CD4-positive, alpha-beta memory T cell (primary cell): ENCODE data around the gene SDHA. TPM values are rescaled to one million over a fixed set of nuclear protein-coding genes. Genes with fewer than 3 reads are reported as not detected.
"Not testable (repeated sequence)": the region's sequence is repeated elsewhere in the genome, so short reads cannot be mapped to it uniquely, and the experiment has no call there.

Experiments
- CTCF ChIA-PET: fragments of 350-600 bp; sonication (Branson Sonifier 250); formaldehyde crosslinking; loops from one replicate; lab custom pipeline; 2021; ENCODE audit warnings: inconsistent platforms; ENCODE audit not compliant: partially characterized antibody; lab: Charles Lee
- POLR2A ChIA-PET: fragments of 350-600 bp; sonication (Branson Sonifier 250); formaldehyde crosslinking; loops from one replicate; lab custom pipeline; 2021; ENCODE audit not compliant: partially characterized antibody; lab: Charles Lee
- DNase-seq, 5 donors: peaks; one replicate each; pipeline versions ENCODE4 v3.0.0 to v3.0.0-alpha.2; 2020 to 2022; ENCODE audit warnings: mixed read lengths in 1 of 5
- H3K27ac ChIP-seq: one replicate; pipeline ENCODE4 v1.7.0; 2013; ENCODE audit warnings: low read depth, low read length
- H3K27me3 ChIP-seq: 2 replicates; pipeline ENCODE4 v1.7.0; 2013; ENCODE audit warnings: mild to moderate bottlenecking, low read length, moderate library complexity; ENCODE audit not compliant: insufficient read depth
- H3K36me3 ChIP-seq: 2 replicates; pipeline ENCODE4 v1.7.0; 2013; ENCODE audit warnings: mild to moderate bottlenecking, low read length, moderate library complexity; ENCODE audit not compliant: insufficient read depth
- H3K4me1 ChIP-seq: 2 replicates; pipeline ENCODE4 v1.7.0; 2013; ENCODE audit warnings: mild to moderate bottlenecking, low read length, moderate library complexity; ENCODE audit not compliant: insufficient read depth
- H3K4me3 ChIP-seq, 2 donors: one replicate each; pipeline ENCODE4 v1.7.0; 2013; ENCODE audit warnings: low read length in 2 of 2, mild to moderate bottlenecking in 1 of 2
- H3K9me3 ChIP-seq, 2 donors: one replicate each; pipeline ENCODE4 v1.7.0; 2013; ENCODE audit warnings: low read length in 2 of 2, control low read depth in 1 of 2; ENCODE audit not compliant: control insufficient read depth in 1 of 2
- H3K27ac Mint-ChIP-seq, 7 donors: one replicate each; pipeline ENCODE4 v1.8.0; 2020 to 2021; ENCODE audit warnings: mixed read lengths in 7 of 7, mild to moderate bottlenecking in 6 of 7, inconsistent platforms in 3 of 7, moderate library complexity in 3 of 7
- H3K27me3 Mint-ChIP-seq, 2 donors: one replicate each; pipeline ENCODE4 v1.8.0; 2020 to 2021; ENCODE audit warnings: mixed read lengths in 2 of 2
- H3K36me3 Mint-ChIP-seq, 2 donors: one replicate each; pipeline ENCODE4 v1.8.0; 2020 to 2021; ENCODE audit warnings: mixed read lengths in 2 of 2, inconsistent platforms in 1 of 2, mild to moderate bottlenecking in 1 of 2
- H3K4me1 Mint-ChIP-seq, 4 donors: one replicate each; pipeline ENCODE4 v1.8.0; 2020 to 2021; ENCODE audit warnings: mixed read lengths in 4 of 4, mild to moderate bottlenecking in 1 of 4
- H3K4me3 Mint-ChIP-seq, 8 donors: one replicate each; pipeline ENCODE4 v1.8.0; 2020 to 2021; ENCODE audit warnings: mixed read lengths in 8 of 8, mild to moderate bottlenecking in 7 of 8, moderate library complexity in 6 of 8, inconsistent platforms in 3 of 8
- H3K9me3 Mint-ChIP-seq, 8 donors: one replicate each; pipeline ENCODE4 v1.8.0; 2020 to 2021; ENCODE audit warnings: mixed read lengths in 8 of 8, mild to moderate bottlenecking in 5 of 8, inconsistent platforms in 3 of 8, moderate library complexity in 1 of 8
- intact Hi-C: fragments of 100-400 bp; cut with micrococcal nuclease; formaldehyde crosslinking; loops from one replicate; pipeline ENCODE4 v1.15.1; 2023
- polyA plus RNA-seq, 2 donors: library from polyadenylated mRNA; unstranded; fragments of 300-500 nt; fragmentation: Illumina TruSeq; gene quantifications; one replicate each; pipeline ENCODE4 v1.2.3, GENCODE V29; 2021
- total RNA-seq, 2 experiments: library from RNA; stranded (reverse); gene quantifications; one replicate each; pipeline ENCODE4 v1.2.3, GENCODE V29; 2021

SDHA gene
- total RNA-seq (100 to 1,000 TPM; 131 to 136 TPM), polyA plus RNA-seq (100 to 1,000 TPM; 214 to 240 TPM)

DNA sequence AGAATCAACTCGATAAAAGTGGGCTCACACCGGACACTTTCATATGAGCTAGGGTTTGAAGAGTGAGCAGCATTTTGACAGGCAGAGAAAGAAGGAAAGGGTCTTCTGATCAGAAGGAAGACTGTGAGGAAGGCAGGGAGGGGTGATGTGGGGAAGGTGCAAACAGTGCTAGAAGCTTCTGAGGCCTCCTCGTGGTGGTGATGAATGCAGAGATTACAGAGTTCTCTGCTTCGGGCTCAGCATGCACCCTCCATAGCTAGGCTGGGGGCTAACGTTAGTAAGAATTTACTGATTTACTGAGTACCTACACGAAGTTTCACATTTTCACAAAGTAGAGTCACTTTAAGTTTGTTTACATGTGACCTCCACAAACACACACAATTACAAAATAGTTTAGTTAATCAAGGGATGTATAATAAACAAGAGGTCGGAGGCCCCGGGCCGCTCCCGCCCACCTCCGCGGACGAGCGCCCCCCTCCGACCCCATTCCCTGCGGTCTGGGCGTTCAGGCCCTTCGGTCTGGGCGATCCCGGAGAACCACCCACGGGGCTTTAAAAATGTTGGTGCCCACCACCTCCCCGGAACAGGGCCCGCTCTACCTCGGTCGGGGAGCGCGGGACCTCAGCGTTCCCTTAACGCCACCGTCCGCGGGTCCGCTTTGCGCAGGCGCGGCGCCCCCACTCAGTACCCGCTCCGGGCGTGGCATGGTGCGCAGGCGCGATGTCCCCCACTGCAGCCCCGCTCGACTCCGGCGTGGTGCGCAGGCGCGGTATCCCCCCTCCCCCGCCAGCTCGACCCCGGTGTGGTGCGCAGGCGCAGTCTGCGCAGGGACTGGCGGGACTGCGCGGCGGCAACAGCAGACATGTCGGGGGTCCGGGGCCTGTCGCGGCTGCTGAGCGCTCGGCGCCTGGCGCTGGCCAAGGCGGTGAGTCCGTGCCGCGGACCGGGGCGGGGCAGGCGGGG is at the start of gene SDHA, which contains the start of gene CCDC127:
Gene SDHA (plus strand): TSS at position 827 of the 963 bp plus-strand sequence. CDS start 36 bp downstream, at position 863.
Gene CCDC127 (minus strand): TSS at position 660 of the 963 bp plus-strand sequence. CDS start 1,304 bp downstream, outside the sequence.
- H3K27ac ChIP-seq, result peak within 1 kb of the TSS; percentile 88
- H3K9me3 ChIP-seq, H3K27me3 ChIP-seq, H3K9me3 Mint-ChIP-seq, H3K36me3 ChIP-seq, H3K27me3 Mint-ChIP-seq: not testable (repeated sequence)
- peaks cover 54% of the 10 kb centered on the region for H3K4me1 ChIP-seq
- intact Hi-C loops, result loop anchor here (1.0 to 10.0 kb wide), 3 partner anchors 35 to 227 kb away; partner anchors contain the start of genes EXOC3 and PDCD6
- peaks cover 32 to 72% (median 49%) of the 10 kb centered on the region in 4 donors for H3K4me1 Mint-ChIP-seq
- peak within 1 kb of the TSS; percentile 93 to 98 (median 95) for H3K4me3 Mint-ChIP-seq
- CTCF ChIA-PET, result interaction anchor here (1.0 to 1.5 kb wide), 3 partner anchors 15 to 228 kb away, joined by 3 to 7 read pairs (median 3); no protein-coding TSS in a partner anchor
- peak within 1 kb of the TSS; percentile 91 to 98 (median 97) for H3K27ac Mint-ChIP-seq
- POLR2A ChIA-PET, result interaction anchor here (1.0 to 3.5 kb wide), 10 partner anchors 14 to 254 kb away, joined by 3 to 42 read pairs (median 4); partner anchors contain the start of gene PDCD6
- DNase-seq, result peak; percentile 94 to 99 (median 96)
- peaks cover 13 to 31% of the 10 kb centered on the region in 2 donors for H3K36me3 Mint-ChIP-seq
- H3K4me3 ChIP-seq, result peak within 1 kb of the TSS; percentile 73 to 77

DNA sequence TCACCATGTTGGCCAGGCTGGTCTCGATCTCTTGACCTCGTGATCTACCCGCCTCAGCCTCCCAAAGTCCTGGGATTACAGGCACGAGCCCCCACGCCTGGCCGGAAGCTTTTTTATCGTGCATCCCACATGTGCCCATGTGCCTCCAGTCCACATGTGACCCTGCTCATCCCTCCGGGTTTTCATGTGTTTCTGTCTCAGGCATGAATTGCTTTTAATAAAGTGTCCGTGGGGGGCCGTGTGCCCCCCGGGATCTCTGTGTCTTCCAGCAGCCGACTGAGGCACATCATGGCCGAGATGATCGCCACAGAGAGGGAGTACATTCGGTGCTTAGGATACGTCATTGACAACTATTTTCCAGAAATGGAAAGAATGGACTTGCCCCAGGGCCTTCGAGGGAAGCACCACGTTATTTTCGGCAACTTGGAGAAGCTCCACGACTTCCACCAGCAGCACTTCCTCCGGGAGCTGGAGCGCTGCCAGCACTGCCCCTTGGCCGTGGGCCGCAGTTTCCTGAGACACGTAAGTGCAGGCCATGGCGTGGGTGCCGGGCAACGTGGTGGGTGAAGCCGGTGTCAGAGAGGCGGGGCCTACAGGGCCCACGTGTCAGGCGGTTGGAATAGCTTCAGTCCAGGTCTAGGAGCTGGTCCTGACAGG is 48.9 kb upstream of the SDHA start:
- Mint-ChIP-seq H3K27ac (no peak overlapping the region), H3K4me1 (no peaks in the 10 kb centered on the region), H3K4me3 (no peak overlapping the region), H3K36me3 (no peaks in the 10 kb centered on the region), H3K9me3 (no peaks in the 10 kb centered on the region), H3K27me3 (peaks cover 0 to 5% of the 10 kb centered on the region in 2 donors)
- H3K4me3 ChIP-seq, result no peak overlapping the region
- no peak overlapping the region for H3K27ac ChIP-seq
- intact Hi-C loops, result no loop called here
- H3K4me1 ChIP-seq, result no peaks in the 10 kb centered on the region
- H3K9me3 ChIP-seq, result no peaks in the 10 kb centered on the region
- H3K27me3 ChIP-seq, result no peaks in the 10 kb centered on the region
- H3K36me3 ChIP-seq, result no peaks in the 10 kb centered on the region
- ChIA-PET POLR2A (no interaction called here), CTCF (no interaction called here)
- no peak for DNase-seq

DNA sequence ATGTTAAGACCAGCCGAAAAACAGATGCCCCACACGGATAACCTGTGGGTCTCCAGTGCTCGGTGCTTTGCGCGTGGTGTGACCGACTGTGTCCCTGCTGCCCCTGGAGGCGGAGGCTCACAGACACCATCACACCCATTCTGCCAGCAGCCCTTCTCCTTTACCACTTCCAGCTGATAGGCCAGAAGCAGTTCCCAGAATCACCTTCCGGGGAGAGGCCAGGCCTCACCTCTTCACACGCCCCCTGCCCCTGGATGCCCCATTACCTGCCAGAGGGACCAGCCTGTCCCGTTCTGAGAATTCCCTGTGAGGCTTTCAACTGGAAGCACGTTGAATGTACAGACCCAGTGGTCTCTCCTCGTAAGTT is 48.4 kb upstream of the SDHA start:
- Histone ChIP-seq H3K4me3 (no peak overlapping the region), H3K9me3 (no peaks in the 10 kb centered on the region), H3K27ac (no peak overlapping the region), H3K27me3 (no peaks in the 10 kb centered on the region), H3K36me3 (no peaks in the 10 kb centered on the region), H3K4me1 (no peaks in the 10 kb centered on the region)
- Mint-ChIP-seq H3K36me3 (no peaks in the 10 kb centered on the region), H3K4me3 (no peak overlapping the region), H3K27ac (no peak overlapping the region), H3K9me3 (no peaks in the 10 kb centered on the region), H3K27me3 (peaks cover 3 to 5% of the 10 kb centered on the region in 2 donors), H3K4me1 (no peaks in the 10 kb centered on the region)
- intact Hi-C loops, result no loop called here
- no peak for DNase-seq
- CTCF ChIA-PET, result no interaction called here
- POLR2A ChIA-PET, result no interaction called here

DNA sequence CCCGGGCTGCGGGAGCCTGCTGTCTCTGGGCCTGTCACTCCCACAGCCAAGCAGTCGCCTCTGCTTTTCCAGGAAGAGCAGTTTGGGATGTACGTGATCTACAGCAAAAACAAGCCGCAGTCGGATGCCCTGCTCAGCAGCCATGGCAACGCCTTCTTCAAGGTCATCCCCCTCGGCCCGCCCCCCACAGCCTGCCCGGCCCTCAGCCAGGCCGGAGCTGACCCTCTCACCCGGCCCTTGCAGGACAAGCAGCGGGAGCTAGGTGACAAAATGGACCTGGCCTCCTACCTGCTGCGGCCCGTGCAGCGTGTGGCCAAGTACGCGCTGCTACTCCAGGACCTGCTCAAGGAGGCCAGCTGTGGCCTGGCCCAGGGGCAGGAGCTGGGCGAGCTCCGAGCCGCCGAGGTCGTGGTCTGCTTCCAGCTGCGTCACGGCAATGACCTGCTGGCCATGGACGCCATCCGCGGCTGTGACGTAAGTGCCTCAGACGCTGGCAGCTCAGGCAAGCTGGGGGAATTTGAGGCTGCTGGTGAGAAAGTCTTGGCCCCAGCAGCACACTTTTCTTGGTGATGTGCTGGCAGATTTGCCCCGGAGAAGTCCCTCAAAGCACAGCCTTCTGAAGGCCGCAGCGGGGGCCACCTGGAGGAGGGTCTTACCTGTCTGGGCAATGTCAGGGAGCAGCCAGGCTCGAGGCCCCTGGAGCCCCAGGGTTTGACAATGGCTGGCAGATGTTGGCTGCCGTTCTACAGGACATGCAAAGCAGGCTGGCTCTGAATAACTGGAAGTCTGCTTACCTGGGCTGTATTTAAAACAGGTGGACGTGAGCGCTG is 46.9 kb upstream of the SDHA start:
- ChIA-PET POLR2A (no interaction called here), CTCF (no interaction called here)
- H3K4me3 ChIP-seq, result no peak overlapping the region
- no peaks in the 10 kb centered on the region for H3K9me3 ChIP-seq
- H3K4me1 ChIP-seq, result no peaks in the 10 kb centered on the region
- no peaks in the 10 kb centered on the region for H3K36me3 ChIP-seq
- H3K4me3 Mint-ChIP-seq, result no peak overlapping the region
- intact Hi-C loops, result no loop called here
- no peak overlapping the region for H3K27ac Mint-ChIP-seq
- H3K27me3 ChIP-seq, result no peaks in the 10 kb centered on the region
- H3K27me3 Mint-ChIP-seq, result peaks cover 3 to 7% of the 10 kb centered on the region in 2 donors
- no peak overlapping the region for H3K27ac ChIP-seq
- no peaks in the 10 kb centered on the region for H3K36me3 Mint-ChIP-seq
- no peaks in the 10 kb centered on the region for H3K9me3 Mint-ChIP-seq
- H3K4me1 Mint-ChIP-seq, result no peaks in the 10 kb centered on the region
- DNase-seq, result no peak

DNA sequence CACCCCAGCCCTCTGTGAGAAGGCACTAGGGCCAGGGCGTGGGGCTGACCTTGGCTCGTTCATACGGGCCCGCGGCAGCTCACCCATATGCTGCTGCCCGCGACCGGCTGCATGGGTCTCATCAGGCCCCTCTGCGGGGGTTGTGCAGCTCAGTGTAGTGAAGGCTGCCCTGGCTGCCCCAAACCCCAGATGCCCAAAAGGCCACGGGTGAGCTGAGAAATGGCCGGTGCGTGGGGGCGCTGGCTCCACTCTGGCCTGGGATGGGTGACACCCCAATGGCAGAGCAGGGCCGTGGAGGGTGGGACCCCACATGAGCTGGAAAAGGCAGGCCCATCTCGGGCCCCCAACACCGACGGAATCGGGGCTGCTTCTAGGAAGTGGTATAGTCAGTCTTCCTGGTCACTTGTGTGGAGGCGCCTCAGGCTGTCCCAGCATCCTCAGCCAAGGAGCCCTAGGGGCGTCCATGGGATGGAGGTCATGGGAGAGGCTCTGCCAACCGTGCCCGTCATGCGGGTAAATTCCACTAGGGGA is 46.3 kb upstream of the SDHA start:
- Mint-ChIP-seq H3K4me1 (no peaks in the 10 kb centered on the region), H3K27me3 (peaks cover 3 to 7% of the 10 kb centered on the region in 2 donors), H3K9me3 (no peaks in the 10 kb centered on the region), H3K36me3 (no peaks in the 10 kb centered on the region), H3K27ac (no peak overlapping the region), H3K4me3 (no peak overlapping the region)
- Histone ChIP-seq H3K27me3 (no peaks in the 10 kb centered on the region), H3K9me3 (no peaks in the 10 kb centered on the region), H3K4me3 (no peak overlapping the region), H3K27ac (no peak overlapping the region), H3K4me1 (no peaks in the 10 kb centered on the region), H3K36me3 (no peaks in the 10 kb centered on the region)
- ChIA-PET POLR2A (no interaction called here), CTCF (no interaction called here)
- no peak for DNase-seq
- intact Hi-C loops, result no loop called here

DNA sequence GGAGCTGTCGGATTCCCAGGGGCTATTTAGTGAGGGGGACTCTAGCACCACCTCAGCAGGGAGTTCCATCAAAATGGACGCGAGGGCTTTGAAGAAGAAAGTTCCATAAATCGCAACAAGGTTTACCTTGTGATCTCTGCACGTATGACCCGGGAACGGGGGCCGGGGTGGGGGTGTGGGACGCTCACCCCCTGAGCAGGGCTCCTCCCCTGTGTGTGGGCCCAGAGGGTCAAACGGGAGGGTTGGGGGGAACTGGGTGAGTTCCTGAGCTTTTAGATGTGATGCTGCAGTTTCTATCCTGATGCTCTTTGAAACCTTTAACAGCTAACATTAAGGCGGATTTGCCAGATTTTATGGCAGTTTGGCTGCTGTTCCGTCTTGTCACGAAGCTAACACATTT is 45.7 kb upstream of the SDHA start:
- ChIA-PET POLR2A (no interaction called here), CTCF (no interaction called here)
- Histone ChIP-seq H3K4me3 (no peak overlapping the region), H3K27ac (no peak overlapping the region), H3K27me3 (no peaks in the 10 kb centered on the region), H3K4me1 (no peaks in the 10 kb centered on the region), H3K9me3 (no peaks in the 10 kb centered on the region), H3K36me3 (no peaks in the 10 kb centered on the region)
- Mint-ChIP-seq H3K9me3 (no peaks in the 10 kb centered on the region), H3K4me1 (no peaks in the 10 kb centered on the region), H3K27ac (no peak overlapping the region), H3K4me3 (no peak overlapping the region), H3K36me3 (no peaks in the 10 kb centered on the region), H3K27me3 (peaks cover 3 to 7% of the 10 kb centered on the region in 2 donors)
- DNase-seq, result no peak
- intact Hi-C loops, result no loop called here
